H9 (cell line): ENCODE data around the gene GP2. TPM values are rescaled to one million over a fixed set of nuclear protein-coding genes. Genes with fewer than 3 reads are reported as not detected.

Source experiments
- DNase-seq: peaks from one replicate; pipeline ENCODE4 v3.0.0-alpha.2; 2017
- H2AFZ ChIP-seq: one replicate; pipeline ENCODE4 v1.6.1; 2013; ENCODE audit warnings: mild to moderate bottlenecking, low read length, control low read depth, moderate library complexity
- H2AK5ac ChIP-seq: 2 replicates; pipeline ENCODE4 v1.6.1; 2013; ENCODE audit warnings: low read length, control low read depth, mixed read lengths; ENCODE audit not compliant: insufficient read length
- H2BK120ac ChIP-seq: one replicate; pipeline ENCODE4 v1.6.1; 2013; ENCODE audit warnings: low read depth, mild to moderate bottlenecking, low read length, control low read depth, inconsistent platforms; ENCODE audit not compliant: poor library complexity, severe bottlenecking
- H2BK12ac ChIP-seq: 2 replicates; pipeline ENCODE4 v1.6.1; 2013; ENCODE audit warnings: low read length, control low read depth, mixed read lengths, low read depth; ENCODE audit not compliant: insufficient read length
- H2BK15ac ChIP-seq: 2 replicates; pipeline ENCODE4 v1.6.1; 2013; ENCODE audit warnings: low read depth, low read length, control low read depth
- H2BK20ac ChIP-seq: one replicate; pipeline ENCODE4 v1.6.1; 2013; ENCODE audit warnings: low read depth, mild to moderate bottlenecking, low read length, control low read depth, inconsistent platforms; ENCODE audit not compliant: poor library complexity, severe bottlenecking
- H2BK5ac ChIP-seq: 2 replicates; pipeline ENCODE4 v1.6.1; 2013; ENCODE audit warnings: low read length, control low read depth, mixed read lengths; ENCODE audit not compliant: insufficient read length
- H3K14ac ChIP-seq: 2 replicates; pipeline ENCODE4 v1.6.1; 2013; ENCODE audit warnings: low read length, control low read depth; ENCODE audit not compliant: insufficient read depth
- H3K18ac ChIP-seq: 2 replicates; pipeline ENCODE4 v1.6.1; 2013; ENCODE audit warnings: low read depth, mild to moderate bottlenecking, mixed read lengths, low read length, control low read depth; ENCODE audit not compliant: insufficient read length
- H3K23ac ChIP-seq: 2 replicates; pipeline ENCODE4 v1.6.1; 2013; ENCODE audit warnings: low read length, control low read depth, mixed read lengths, low read depth; ENCODE audit not compliant: insufficient read length
- H3K23me2 ChIP-seq: 2 replicates; pipeline ENCODE4 v1.6.1; 2013; ENCODE audit warnings: low read depth, mild to moderate bottlenecking, mixed read lengths, low read length, control low read depth; ENCODE audit not compliant: insufficient read length, poor library complexity, severe bottlenecking
- H3K27ac ChIP-seq: 2 replicates; pipeline ENCODE4 v1.5.1; 2013; ENCODE audit warnings: low read length, control low read depth, mixed read lengths, low read depth; ENCODE audit not compliant: insufficient read length
- H3K27me3 ChIP-seq: 2 replicates; pipeline ENCODE4 v1.6.1; 2013; ENCODE audit warnings: low read length, control low read depth, inconsistent platforms; ENCODE audit not compliant: insufficient read depth
- H3K4ac ChIP-seq: 2 replicates; pipeline ENCODE4 v1.6.1; 2013; ENCODE audit warnings: low read depth, mild to moderate bottlenecking, control low read depth, inconsistent platforms, low read length, moderate library complexity
- H3K4me1 ChIP-seq: 2 replicates; pipeline ENCODE4 v1.6.1; 2013; ENCODE audit warnings: low read length, control low read depth, inconsistent platforms; ENCODE audit not compliant: insufficient read depth
- H3K4me2 ChIP-seq: 2 replicates; pipeline ENCODE4 v1.6.1; 2013; ENCODE audit warnings: low read length, control low read depth, mixed read lengths; ENCODE audit not compliant: insufficient read length, insufficient read depth
- H3K56ac ChIP-seq: 2 replicates; pipeline ENCODE4 v1.6.1; 2013; ENCODE audit warnings: low read depth, mild to moderate bottlenecking, mixed read lengths, low read length, control low read depth; ENCODE audit not compliant: insufficient read length
- H3K79me1 ChIP-seq: 2 replicates; pipeline ENCODE4 v1.6.1; 2013; ENCODE audit warnings: low read depth, mild to moderate bottlenecking, moderate library complexity, low read length, control low read depth, inconsistent platforms; ENCODE audit not compliant: insufficient read depth, poor library complexity, severe bottlenecking
- H3K79me2 ChIP-seq: 2 replicates; pipeline ENCODE4 v1.6.1; 2013; ENCODE audit warnings: low read length, control low read depth, inconsistent platforms; ENCODE audit not compliant: insufficient read depth
- H3K9ac ChIP-seq: 2 replicates; pipeline ENCODE4 v1.6.1; 2013; ENCODE audit warnings: low read length, control low read depth, mixed read lengths; ENCODE audit not compliant: insufficient read length; ENCODE audit errors: extremely low read depth
- H3K9me3 ChIP-seq: one replicate; pipeline ENCODE4 v1.6.1; 2013; ENCODE audit warnings: low read depth, low read length, inconsistent platforms; ENCODE audit not compliant: control insufficient read depth
- H3T11ph ChIP-seq: one replicate; pipeline ENCODE4 v1.6.1; 2013; ENCODE audit warnings: mild to moderate bottlenecking, low read length, control low read depth, inconsistent platforms
- H4K20me1 ChIP-seq: one replicate; pipeline ENCODE4 v1.6.1; 2013; ENCODE audit not compliant: control insufficient read depth, insufficient read length, insufficient read depth
- H4K5ac ChIP-seq: 2 replicates; pipeline ENCODE4 v1.6.1; 2013; ENCODE audit warnings: low read depth, mild to moderate bottlenecking, mixed read lengths, low read length, control low read depth; ENCODE audit not compliant: insufficient read length
- H4K8ac ChIP-seq: replicated peaks from 2 replicates; pipeline ENCODE4 v1.6.1; 2013; ENCODE audit warnings: low read length, control low read depth, mixed read lengths, low read depth; ENCODE audit not compliant: insufficient read length
- H4K91ac ChIP-seq: 2 replicates; pipeline ENCODE4 v1.6.1; 2013; ENCODE audit warnings: low read depth, mild to moderate bottlenecking, moderate library complexity, mixed read lengths, low read length, control low read depth; ENCODE audit not compliant: insufficient read length
- H3K27ac Mint-ChIP-seq, 3 experiments: 2 replicates in 2 of 3; 3 replicates in 1 of 3; pipeline ENCODE4 v1.8.0; 2020 to 2021; ENCODE audit warnings: mixed read lengths in 3 of 3, mild to moderate bottlenecking in 1 of 3, moderate library complexity in 1 of 3
- H3K27me3 Mint-ChIP-seq: 2 replicates; pipeline ENCODE4 v1.8.0; 2021; ENCODE audit warnings: low read depth, mild to moderate bottlenecking, moderate library complexity, mixed read lengths
- H3K36me3 Mint-ChIP-seq, 3 experiments: 2 replicates in 2 of 3; 3 replicates in 1 of 3; pipeline ENCODE4 v1.8.0; 2020 to 2021; ENCODE audit warnings: low read depth in 3 of 3, mixed read lengths in 3 of 3; ENCODE audit not compliant: insufficient read depth in 1 of 3
- H3K4me1 Mint-ChIP-seq, 2 experiments: 2 replicates each; pipeline ENCODE4 v1.8.0; 2020; ENCODE audit warnings: mixed read lengths in 2 of 2
- H3K4me3 Mint-ChIP-seq, 2 experiments: 2 replicates in 1 of 2; 3 replicates in 1 of 2; pipeline ENCODE4 v1.8.0; 2020 to 2021; ENCODE audit warnings: mild to moderate bottlenecking in 2 of 2, mixed read lengths in 2 of 2, moderate library complexity in 1 of 2
- H3K9me3 Mint-ChIP-seq, 2 experiments: 2 replicates in 1 of 2; 3 replicates in 1 of 2; pipeline ENCODE4 v1.8.0; 2020; ENCODE audit warnings: mild to moderate bottlenecking in 2 of 2, mixed read lengths in 2 of 2, moderate library complexity in 1 of 2
- CTCF ChIP-seq: fragments of 200-600 bp; sonication (generic); conservative IDR thresholded peaks from 3 replicates; pipeline ENCODE4 v1.8.0; 2021; ENCODE audit warnings: antibody characterized with exemption, mild to moderate bottlenecking
- WGBS: extraction: QIAGEN DNeasy Blood & Tissue Kit; methylation state at CpG from one replicate; pipeline ENCODE4 v1.1.7; 2013; ENCODE audit warnings: missing lambda C conversion rate, low lambda C conversion rate, mixed read lengths; ENCODE audit not compliant: insufficient read length; ENCODE audit errors: extremely low coverage; 5-methylcytosine and 5-hydroxymethylcytosine counted together
- total RNA-seq: library from RNA; stranded (reverse); gene quantifications from 2 replicates; pipeline ENCODE4 v1.2.1, GENCODE V29; 2021

The GP2 gene
- total RNA-seq, 1 experiment from 2014 or later, result not detected

DNA sequence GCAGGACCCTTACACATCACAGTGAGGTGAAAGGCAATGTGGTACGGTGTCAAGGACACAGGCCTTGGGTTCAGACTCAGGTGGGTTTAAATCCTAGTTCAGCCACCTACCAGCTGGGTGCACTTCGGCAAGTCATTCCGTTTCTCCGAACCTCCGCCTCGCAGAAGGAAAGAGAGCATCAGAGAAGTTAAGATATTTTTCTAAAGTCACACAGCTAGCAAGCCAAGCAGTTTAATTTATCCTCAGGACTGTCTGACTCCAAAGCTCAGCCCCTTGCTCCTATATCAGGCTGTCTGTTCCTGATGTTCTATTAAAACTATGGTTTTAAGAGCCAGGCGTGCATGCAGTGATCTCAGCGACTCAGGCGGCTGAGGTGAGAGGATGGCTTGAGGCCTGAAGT is 65.1 kb downstream of the GP2 start:
- H2BK5ac ChIP-seq, result no peak overlapping the region
- H3K23me2 ChIP-seq, result no peaks in the 10 kb centered on the region
- H3K4ac ChIP-seq, result no peak overlapping the region
- no peak overlapping the region for H3K14ac ChIP-seq
- H4K91ac ChIP-seq, result no peak overlapping the region
- no peaks in the 10 kb centered on the region for H3K9me3 ChIP-seq
- H3K79me2 ChIP-seq, result no peaks in the 10 kb centered on the region
- no peak overlapping the region for H2AK5ac ChIP-seq
- H3K27ac Mint-ChIP-seq, result peak overlapping the region in 1 of 3 experiments; percentile 44; a peak in 1 of 7 replicates
- H3K4me1 ChIP-seq, result peaks cover 4% of the 10 kb centered on the region; the same call in 1 of the 2 replicates
- H3K27me3 ChIP-seq, result no peaks in the 10 kb centered on the region
- H2BK15ac ChIP-seq, result no peak overlapping the region
- H3K23ac ChIP-seq, result no peak overlapping the region
- DNase-seq, result no peak
- no peak overlapping the region for H3K56ac ChIP-seq
- no peak overlapping the region for H2BK20ac ChIP-seq
- no peak overlapping the region for H3K27ac ChIP-seq
- WGBS, result no CpG with 5 or more reads among the region's 9 CpGs
- no peak overlapping the region for H3K18ac ChIP-seq
- H2BK12ac ChIP-seq, result no peak overlapping the region
- no peaks in the 10 kb centered on the region; the same call in 1 of the 2 replicates for H3K27me3 Mint-ChIP-seq
- H4K5ac ChIP-seq, result no peak overlapping the region
- H3K4me1 Mint-ChIP-seq, result peaks cover 25 to 29% of the 10 kb centered on the region in 2 experiments
- peaks cover 7 to 9% of the 10 kb centered on the region in 2 experiments for H3K9me3 Mint-ChIP-seq
- H3K36me3 Mint-ChIP-seq, result peaks cover 3 to 6% (median 5%) of the 10 kb centered on the region in 3 experiments; a peak in 6 of 7 replicates
- H3K4me2 ChIP-seq, result no peak overlapping the region
- H4K20me1 ChIP-seq, result no peaks in the 10 kb centered on the region
- no peak overlapping the region for H2BK120ac ChIP-seq
- no peak overlapping the region for H2AFZ ChIP-seq
- H3K4me3 Mint-ChIP-seq, result no peak overlapping the region
- no peaks in the 10 kb centered on the region for H3K79me1 ChIP-seq
- no peak overlapping the region for H3K9ac ChIP-seq
- no peak overlapping the region for H4K8ac ChIP-seq
- no peak for TF ChIP-seq CTCF
- no peak overlapping the region for H3T11ph ChIP-seq
